Liver (tissue), 9 donors: ENCODE measurements around the gene ROMO1. TPM values are rescaled to one million over a fixed set of nuclear protein-coding genes. Genes with fewer than 3 reads are reported as not detected.
"Not testable (repeated sequence)": the region's sequence is repeated elsewhere in the genome, so short reads cannot be mapped to it uniquely, and the experiment has no call there.

Experiments used
- DNase-seq: peaks from one replicate; pipeline ENCODE4 v3.0.0-alpha.2; 2017; ENCODE audit warnings: low spot score
- H3K27ac ChIP-seq, 2 donors: one replicate each; pipeline ENCODE4 v1.7.0; 2013; ENCODE audit warnings: inconsistent platforms in 2 of 2, low read length in 2 of 2, control low read depth in 1 of 2, low read depth in 1 of 2, mild to moderate bottlenecking in 1 of 2
- H3K27me3 ChIP-seq, 4 donors: one replicate each; pipeline versions ENCODE4 v1.6.1 to v1.7.0; 2013; ENCODE audit warnings: low read length in 3 of 4, inconsistent platforms in 1 of 4, mild to moderate bottlenecking in 1 of 4, moderate library complexity in 1 of 4; ENCODE audit not compliant: control insufficient read depth in 4 of 4, insufficient read depth in 4 of 4
- H3K36me3 ChIP-seq, 4 donors: one replicate each; pipeline versions ENCODE4 v1.6.1 to v1.7.0; 2013; ENCODE audit warnings: low read length in 3 of 4, mild to moderate bottlenecking in 3 of 4, low read depth in 1 of 4, moderate library complexity in 1 of 4; ENCODE audit not compliant: control insufficient read depth in 4 of 4, insufficient read depth in 3 of 4
- H3K4me1 ChIP-seq, 4 donors: one replicate each; pipeline versions ENCODE4 v1.6.1 to v1.7.0; 2013; ENCODE audit warnings: low read length in 3 of 4, mild to moderate bottlenecking in 3 of 4, moderate library complexity in 1 of 4; ENCODE audit not compliant: control insufficient read depth in 4 of 4, insufficient read depth in 4 of 4
- H3K4me3 ChIP-seq, 3 donors: one replicate each; pipeline versions ENCODE4 v1.6.1 to v1.7.0; 2013; ENCODE audit warnings: low read length in 3 of 3, control low read depth in 1 of 3, low read depth in 1 of 3, mild to moderate bottlenecking in 1 of 3
- H3K9ac ChIP-seq, 2 donors: one replicate each; pipeline ENCODE4 v1.7.0; 2013; ENCODE audit warnings: low read length in 2 of 2, mild to moderate bottlenecking in 2 of 2, moderate library complexity in 2 of 2, control low read depth in 1 of 2, low read depth in 1 of 2
- H3K9me3 ChIP-seq, 4 donors: one replicate each; pipeline versions ENCODE4 v1.6.1 to v1.7.0; 2013; ENCODE audit warnings: low read length in 3 of 4; ENCODE audit not compliant: control insufficient read depth in 4 of 4
- ATF3 ChIP-seq: IDR thresholded peaks from 2 replicates; pipeline ENCODE4 v1.6.1; 2016; ENCODE audit warnings: antibody characterized with exemption
- REST ChIP-seq: IDR thresholded peaks from 2 replicates; pipeline ENCODE4 v1.6.1; 2016; ENCODE audit warnings: antibody characterized with exemption, mild to moderate bottlenecking
- RXRA ChIP-seq, 2 donors: IDR thresholded peaks; 2 replicates each; pipeline ENCODE4 v1.6.1; 2017 to 2018; ENCODE audit warnings: antibody characterized with exemption in 2 of 2, mild to moderate bottlenecking in 1 of 2
- YY1 ChIP-seq: IDR thresholded peaks from 2 replicates; pipeline ENCODE4 v1.6.1; 2016; ENCODE audit warnings: antibody characterized with exemption, mild to moderate bottlenecking
- WGBS: extraction: QIAGEN DNeasy Blood & Tissue Kit; methylation state at CpG from one replicate; pipeline ENCODE4 v1.1.7; 2013; 5-methylcytosine and 5-hydroxymethylcytosine counted together
- polyA plus RNA-seq, 2 donors: library from polyadenylated mRNA; stranded (reverse) in 1 of 2; unstranded in 1 of 2; fragments of 200-250 nt in 1 of 2; fragments of >200 nt in 1 of 2; fragmentation: Nextera tagmentation in 1 of 2; extraction: Ambion mirVana in 1 of 2; gene quantifications; one replicate each; pipeline versions ENCODE4 v1.2.1 to v1.2.3, GENCODE V29; 2013 to 2015
- total RNA-seq, 2 donors: library from RNA; depleted of rRNA; stranded (reverse); fragments of >200 nt; gene quantifications; one replicate each; pipeline ENCODE4 v1.2.3, GENCODE V29; 2014
- donor health status: healthy.
- donor health status: healthy.
- donor health status: healthy.
- donor health status: healthy.
- donor health status: healthy.

Gene ROMO1
- total and polyA plus RNA-seq, 4 donors: 68.4 to 359 (median 147) TPM

- TF ChIP-seq REST: no peak
- peak; percentile 1 for TF ChIP-seq ATF3
- WGBS: under 1% methylated on average over 8 of the region's 8 CpGs
- Histone ChIP-seq H3K27ac (peak overlapping the region; percentile 98), H3K4me3 (peak overlapping the region; percentile 56 to 81 (median 81)), H3K9me3 (no peaks in the 10 kb centered on the region), H3K36me3 (peaks cover 2 to 24% (median 19%) of the 10 kb centered on the region in 4 donors), H3K27me3 (no peaks in the 10 kb centered on the region), H3K4me1 (peaks cover 3 to 30% (median 26%) of the 10 kb centered on the region in 4 donors), H3K9ac (peak overlapping the region; percentile 99 to 100)
- DNase-seq: no peak
Measured at GRCh38 chr20:35742741-35743523, 43.7 kb downstream of the ROMO1 start.

- Histone ChIP-seq H3K9me3 (no peaks in the 10 kb centered on the region), H3K27me3 (no peaks in the 10 kb centered on the region), H3K9ac (peak overlapping the region in 1 of 2 donors; percentile 100), H3K36me3 (peaks cover 2 to 14% (median 10%) of the 10 kb centered on the region in 4 donors), H3K27ac (peak overlapping the region; percentile 98), H3K4me1 (peaks cover 3 to 24% (median 19%) of the 10 kb centered on the region in 4 donors), H3K4me3 (peak overlapping the region in 2 of 3 donors; percentile 26 to 81)
- WGBS: 46% methylated on average over 15 of the region's 15 CpGs
- peak; percentile 82 for TF ChIP-seq YY1
- TF ChIP-seq REST: no peak
- TF ChIP-seq RXRA (IDR thresholded peaks at IDR 0.05): peak in 1 of 2 donors; percentile 17
- DNase-seq: no peak
Measured at GRCh38 chr20:35743693-35744491, 44.7 kb downstream of the ROMO1 start.

GRCh38 chr20:35744492-35744841 lies 45.3 kb downstream of the ROMO1 start:
- H3K4me1 ChIP-seq: peaks cover 0 to 18% (median 15%) of the 10 kb centered on the region in 4 donors
- H3K9ac ChIP-seq, H3K9me3 ChIP-seq, DNase-seq, H3K4me3 ChIP-seq, H3K27me3 ChIP-seq, H3K36me3 ChIP-seq: not testable (repeated sequence)
- peak overlapping the region; percentile 98 for H3K27ac ChIP-seq
- 97% methylated on average over 3 of the region's 3 CpGs for WGBS

Other genes starting within 250 kb of the ROMO1 start
- 10 to 100 TPM; 11.3 to 13.3 TPM for gene CEP250, start 243.8 kb upstream of the ROMO1 start, total RNA-seq
- 1 to 10 TPM; 3.4 to 5.3 TPM for gene CEP250, start 243.8 kb upstream of the ROMO1 start, polyA plus RNA-seq
- gene C20orf173, start 169.8 kb upstream of the ROMO1 start, total RNA-seq: not detected
- not detected for gene C20orf173, start 169.8 kb upstream of the ROMO1 start, polyA plus RNA-seq
- 100 to 1,000 TPM; 110 to 167 TPM for gene ERGIC3, start 157.3 kb upstream of the ROMO1 start, total RNA-seq
- 100 to 1,000 TPM; 115 to 124 TPM for gene ERGIC3, start 157.3 kb upstream of the ROMO1 start, polyA plus RNA-seq
- 1 to 10 TPM; 3.3 to 3.5 TPM for gene SPAG4, start 83.6 kb upstream of the ROMO1 start, total RNA-seq
- gene SPAG4, start 83.6 kb upstream of the ROMO1 start, polyA plus RNA-seq: 1 to 10 TPM; 2.1 to 4.6 TPM
- gene CPNE1, start 34.5 kb upstream of the ROMO1 start, total RNA-seq: 10 to 100 TPM; 48.5 to 55.4 TPM
- gene CPNE1, start 34.5 kb upstream of the ROMO1 start, polyA plus RNA-seq: 10 to 100 TPM; 25.5 to 52.5 TPM
- gene RBM12, start 34.5 kb upstream of the ROMO1 start, total RNA-seq: 10 to 100 TPM; 19.7 to 20.0 TPM
- gene RBM12, start 34.5 kb upstream of the ROMO1 start, polyA plus RNA-seq: 10 to 100 TPM in 1 of 2 donors, 1 to 10 TPM in 1; 3.4 to 11.9 TPM
- 10 to 100 TPM; 40.3 to 51.9 TPM for gene NFS1, start 53 bp upstream of the ROMO1 start, total RNA-seq
- gene NFS1, start 53 bp upstream of the ROMO1 start, polyA plus RNA-seq: 10 to 100 TPM; 30.1 to 55.2 TPM
- 100 to 1,000 TPM; 209 to 211 TPM for gene RBM39, start 42.9 kb downstream of the ROMO1 start, total RNA-seq
- 100 to 1,000 TPM in 1 of 2 donors, 10 to 100 TPM in 1; 57.2 to 188 TPM for gene RBM39, start 42.9 kb downstream of the ROMO1 start, polyA plus RNA-seq
- gene PHF20, start 72.6 kb downstream of the ROMO1 start, total RNA-seq: 10 to 100 TPM; 10.7 to 11.7 TPM
- gene PHF20, start 72.6 kb downstream of the ROMO1 start, polyA plus RNA-seq: 1 to 10 TPM; 5.1 to 9.9 TPM